ENCODE results near the gene CHD6. TPM values are rescaled to one million over a fixed set of nuclear protein-coding genes. Genes with fewer than 3 reads are reported as not detected.

CHD6 gene
- total and polyA plus RNA-seq, 4 donors = 3.3 to 23.4 (median 18.2) TPM

DNA sequence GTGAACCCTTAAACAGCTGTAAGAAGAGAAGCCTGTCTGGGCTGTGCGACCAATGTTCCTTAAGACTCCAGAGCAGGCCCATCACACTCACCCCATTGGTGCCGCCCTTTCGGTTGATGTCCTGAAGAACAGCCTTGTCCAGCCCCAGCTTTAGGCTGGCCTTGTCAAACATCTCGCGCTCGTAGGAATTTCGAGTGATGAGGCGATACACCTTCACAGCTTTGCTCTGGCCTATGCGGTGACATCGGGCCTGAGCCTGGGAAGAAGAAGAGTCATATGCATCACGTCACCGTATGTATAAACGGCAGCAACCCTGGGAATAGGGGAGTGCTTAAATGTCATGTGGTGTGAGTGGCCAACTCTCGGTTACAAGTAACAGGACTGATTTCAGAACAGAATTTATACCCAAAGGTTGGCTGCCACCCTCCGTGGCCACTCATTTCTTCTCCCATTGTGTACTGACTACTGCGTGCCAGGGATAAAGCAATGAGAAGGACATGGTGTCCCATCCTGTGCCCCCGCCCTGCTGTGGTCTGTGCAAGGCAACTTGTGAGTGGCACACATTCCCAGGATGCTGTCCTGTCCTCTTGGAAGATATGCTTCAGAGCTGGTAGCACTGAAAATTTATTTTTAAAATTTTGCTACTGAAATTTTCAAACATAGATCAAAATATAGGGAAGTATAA, 160.9 kb downstream of the CHD6 start:
- Histone ChIP-seq H3K4me3 (ENCODE audit: low read depth in 1 of 3, low read length in 3 of 3) (no peak overlapping the region), H3K27ac (ENCODE audit: low read depth in 1 of 2, low read length in 2 of 2) (no peak overlapping the region), H3K9me3 (ENCODE audit: control insufficient read depth in 4 of 4, low read length in 3 of 4) (no peaks in the 10 kb centered on the region), H3K4me1 (ENCODE audit: control insufficient read depth in 4 of 4, insufficient read depth in 4 of 4, low read length in 3 of 4) (no peaks in the 10 kb centered on the region), H3K27me3 (ENCODE audit: control insufficient read depth in 4 of 4, insufficient read depth in 4 of 4, low read length in 3 of 4) (no peaks in the 10 kb centered on the region), H3K36me3 (ENCODE audit: control insufficient read depth in 4 of 4, insufficient read depth in 3 of 4, low read depth in 1 of 4, low read length in 3 of 4) (peaks cover 6 to 48% (median 29%) of the 10 kb centered on the region in 4 donors), H3K9ac (ENCODE audit: low read depth in 1 of 2, low read length in 2 of 2) (no peak overlapping the region)
- TF ChIP-seq, protein P1, sequence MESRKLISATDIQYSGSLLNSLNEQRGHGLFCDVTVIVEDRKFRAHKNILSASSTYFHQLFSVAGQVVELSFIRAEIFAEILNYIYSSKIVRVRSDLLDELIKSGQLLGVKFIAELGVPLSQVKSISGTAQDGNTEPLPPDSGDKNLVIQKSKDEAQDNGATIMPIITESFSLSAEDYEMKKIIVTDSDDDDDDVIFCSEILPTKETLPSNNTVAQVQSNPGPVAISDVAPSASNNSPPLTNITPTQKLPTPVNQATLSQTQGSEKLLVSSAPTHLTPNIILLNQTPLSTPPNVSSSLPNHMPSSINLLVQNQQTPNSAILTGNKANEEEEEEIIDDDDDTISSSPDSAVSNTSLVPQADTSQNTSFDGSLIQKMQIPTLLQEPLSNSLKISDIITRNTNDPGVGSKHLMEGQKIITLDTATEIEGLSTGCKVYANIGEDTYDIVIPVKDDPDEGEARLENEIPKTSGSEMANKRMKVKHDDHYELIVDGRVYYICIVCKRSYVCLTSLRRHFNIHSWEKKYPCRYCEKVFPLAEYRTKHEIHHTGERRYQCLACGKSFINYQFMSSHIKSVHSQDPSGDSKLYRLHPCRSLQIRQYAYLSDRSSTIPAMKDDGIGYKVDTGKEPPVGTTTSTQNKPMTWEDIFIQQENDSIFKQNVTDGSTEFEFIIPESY (IDR thresholded peaks at IDR 0.05) = no peak
- TF ChIP-seq NR2F2 (IDR thresholded peaks at IDR 0.05) (no peak), FOXA1 (IDR thresholded peaks at IDR 0.05) (no peak), RXRA (IDR thresholded peaks at IDR 0.05) (no peak), HNF4A (conservative IDR thresholded peaks at IDR 0.05) (no peak), JUND (IDR thresholded peaks at IDR 0.05) (no peak), FOXA2 (IDR thresholded peaks at IDR 0.05) (no peak), HNF4G (IDR thresholded peaks at IDR 0.05) (no peak), TAF1 (conservative IDR thresholded peaks at IDR 0.05) (no peak), GABPA (IDR thresholded peaks at IDR 0.05 in 1 of 2, conservative IDR thresholded peaks at IDR 0.05 in 1 of 2) (no peak), EGR1 (IDR thresholded peaks at IDR 0.05; ENCODE audit: low read depth in 2 of 2) (no peak)
- TF ChIP-seq, protein P2, sequence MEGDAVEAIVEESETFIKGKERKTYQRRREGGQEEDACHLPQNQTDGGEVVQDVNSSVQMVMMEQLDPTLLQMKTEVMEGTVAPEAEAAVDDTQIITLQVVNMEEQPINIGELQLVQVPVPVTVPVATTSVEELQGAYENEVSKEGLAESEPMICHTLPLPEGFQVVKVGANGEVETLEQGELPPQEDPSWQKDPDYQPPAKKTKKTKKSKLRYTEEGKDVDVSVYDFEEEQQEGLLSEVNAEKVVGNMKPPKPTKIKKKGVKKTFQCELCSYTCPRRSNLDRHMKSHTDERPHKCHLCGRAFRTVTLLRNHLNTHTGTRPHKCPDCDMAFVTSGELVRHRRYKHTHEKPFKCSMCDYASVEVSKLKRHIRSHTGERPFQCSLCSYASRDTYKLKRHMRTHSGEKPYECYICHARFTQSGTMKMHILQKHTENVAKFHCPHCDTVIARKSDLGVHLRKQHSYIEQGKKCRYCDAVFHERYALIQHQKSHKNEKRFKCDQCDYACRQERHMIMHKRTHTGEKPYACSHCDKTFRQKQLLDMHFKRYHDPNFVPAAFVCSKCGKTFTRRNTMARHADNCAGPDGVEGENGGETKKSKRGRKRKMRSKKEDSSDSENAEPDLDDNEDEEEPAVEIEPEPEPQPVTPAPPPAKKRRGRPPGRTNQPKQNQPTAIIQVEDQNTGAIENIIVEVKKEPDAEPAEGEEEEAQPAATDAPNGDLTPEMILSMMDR (IDR thresholded peaks at IDR 0.05; ENCODE audit: low read depth, low read length, missing input control) = no peak
- TF ChIP-seq, protein P3, sequence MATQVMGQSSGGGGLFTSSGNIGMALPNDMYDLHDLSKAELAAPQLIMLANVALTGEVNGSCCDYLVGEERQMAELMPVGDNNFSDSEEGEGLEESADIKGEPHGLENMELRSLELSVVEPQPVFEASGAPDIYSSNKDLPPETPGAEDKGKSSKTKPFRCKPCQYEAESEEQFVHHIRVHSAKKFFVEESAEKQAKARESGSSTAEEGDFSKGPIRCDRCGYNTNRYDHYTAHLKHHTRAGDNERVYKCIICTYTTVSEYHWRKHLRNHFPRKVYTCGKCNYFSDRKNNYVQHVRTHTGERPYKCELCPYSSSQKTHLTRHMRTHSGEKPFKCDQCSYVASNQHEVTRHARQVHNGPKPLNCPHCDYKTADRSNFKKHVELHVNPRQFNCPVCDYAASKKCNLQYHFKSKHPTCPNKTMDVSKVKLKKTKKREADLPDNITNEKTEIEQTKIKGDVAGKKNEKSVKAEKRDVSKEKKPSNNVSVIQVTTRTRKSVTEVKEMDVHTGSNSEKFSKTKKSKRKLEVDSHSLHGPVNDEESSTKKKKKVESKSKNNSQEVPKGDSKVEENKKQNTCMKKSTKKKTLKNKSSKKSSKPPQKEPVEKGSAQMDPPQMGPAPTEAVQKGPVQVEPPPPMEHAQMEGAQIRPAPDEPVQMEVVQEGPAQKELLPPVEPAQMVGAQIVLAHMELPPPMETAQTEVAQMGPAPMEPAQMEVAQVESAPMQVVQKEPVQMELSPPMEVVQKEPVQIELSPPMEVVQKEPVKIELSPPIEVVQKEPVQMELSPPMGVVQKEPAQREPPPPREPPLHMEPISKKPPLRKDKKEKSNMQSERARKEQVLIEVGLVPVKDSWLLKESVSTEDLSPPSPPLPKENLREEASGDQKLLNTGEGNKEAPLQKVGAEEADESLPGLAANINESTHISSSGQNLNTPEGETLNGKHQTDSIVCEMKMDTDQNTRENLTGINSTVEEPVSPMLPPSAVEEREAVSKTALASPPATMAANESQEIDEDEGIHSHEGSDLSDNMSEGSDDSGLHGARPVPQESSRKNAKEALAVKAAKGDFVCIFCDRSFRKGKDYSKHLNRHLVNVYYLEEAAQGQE (IDR thresholded peaks at IDR 0.05) = no peak
- TF ChIP-seq, protein P4, sequence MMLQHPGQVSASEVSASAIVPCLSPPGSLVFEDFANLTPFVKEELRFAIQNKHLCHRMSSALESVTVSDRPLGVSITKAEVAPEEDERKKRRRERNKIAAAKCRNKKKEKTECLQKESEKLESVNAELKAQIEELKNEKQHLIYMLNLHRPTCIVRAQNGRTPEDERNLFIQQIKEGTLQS (IDR thresholded peaks at IDR 0.05) = no peak
- TF ChIP-seq, protein P5, sequence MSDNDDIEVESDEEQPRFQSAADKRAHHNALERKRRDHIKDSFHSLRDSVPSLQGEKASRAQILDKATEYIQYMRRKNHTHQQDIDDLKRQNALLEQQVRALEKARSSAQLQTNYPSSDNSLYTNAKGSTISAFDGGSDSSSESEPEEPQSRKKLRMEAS (IDR thresholded peaks at IDR 0.05) = no peak
- WGBS = 98% methylated on average over 17 of the region's 17 CpGs
- DNase-seq (ENCODE audit: low spot score) = no peak

DNA sequence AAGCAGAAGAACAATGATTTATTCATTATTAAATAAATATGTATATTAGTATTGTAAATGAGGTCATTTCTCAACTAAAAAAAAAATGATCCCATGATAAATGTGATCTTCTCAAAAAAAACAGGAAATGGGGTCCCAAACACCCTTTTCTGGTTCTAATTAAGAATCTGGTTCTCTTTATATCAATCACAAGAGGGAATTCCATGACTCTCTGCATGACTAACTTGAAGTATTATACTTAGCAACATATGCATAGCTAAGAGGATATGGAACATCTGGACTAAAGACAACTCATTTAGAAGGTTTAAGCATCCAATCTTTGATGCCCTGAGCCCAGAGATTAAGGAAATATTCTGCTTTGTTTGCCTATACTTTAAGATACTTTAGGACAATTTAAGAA, 161.8 kb downstream of the CHD6 start:
- DNase-seq (ENCODE audit: low spot score) = no peak
- no peak overlapping the region for H3K27ac ChIP-seq (ENCODE audit: low read depth in 1 of 2, low read length in 2 of 2)
- no peak overlapping the region for H3K9ac ChIP-seq (ENCODE audit: low read depth in 1 of 2, low read length in 2 of 2)
- H3K4me3 ChIP-seq (ENCODE audit: low read depth in 1 of 3, low read length in 3 of 3) = no peak overlapping the region
- H3K27me3 ChIP-seq (ENCODE audit: control insufficient read depth in 4 of 4, insufficient read depth in 4 of 4, low read length in 3 of 4) = no peaks in the 10 kb centered on the region
- H3K4me1 ChIP-seq (ENCODE audit: control insufficient read depth in 4 of 4, insufficient read depth in 4 of 4, low read length in 3 of 4) = no peaks in the 10 kb centered on the region
- H3K9me3 ChIP-seq (ENCODE audit: control insufficient read depth in 4 of 4, low read length in 3 of 4) = no peaks in the 10 kb centered on the region
- peaks cover 8 to 55% (median 38%) of the 10 kb centered on the region in 4 donors for H3K36me3 ChIP-seq (ENCODE audit: control insufficient read depth in 4 of 4, insufficient read depth in 3 of 4, low read depth in 1 of 4, low read length in 3 of 4)
- TF ChIP-seq, protein P3 (IDR thresholded peaks at IDR 0.05) = no peak
- TF ChIP-seq FOXA2 (IDR thresholded peaks at IDR 0.05) (no peak), EGR1 (IDR thresholded peaks at IDR 0.05; ENCODE audit: low read depth in 2 of 2) (no peak)
- TF ChIP-seq, protein P1 (IDR thresholded peaks at IDR 0.05) = no peak

All from liver (tissue), 9 donors.